HFF-Myc (cell line): ENCODE measurements around the gene ABCA2.

Experiments used
- DNase-seq: peaks from one replicate; pipeline ENCODE4 v3.0.0-alpha.2; 2011; ENCODE audit warnings: low read depth; ENCODE audit errors: extremely low read depth
- H3K4me3 ChIP-seq: replicated peaks from 2 replicates; pipeline ENCODE4 v1.5.1; 2011; ENCODE audit warnings: low read depth, mild to moderate bottlenecking, control low read depth, low read length
- CTCF ChIP-seq: IDR thresholded peaks from 2 replicates; pipeline ENCODE4 v1.5.1; 2012; ENCODE audit warnings: mild to moderate bottlenecking, low read depth, low read length, control low read depth; ENCODE audit errors: missing control alignments

Gene ABCA2

GRCh38 chr9:137002646-137003041 is 25.4 kb downstream of the ABCA2 start:
- TF ChIP-seq CTCF = no peak
- DNase-seq = no peak

GRCh38 chr9:137001857-137002645 is 26.0 kb downstream of the ABCA2 start:
- DNase-seq = no peak
- H3K4me3 ChIP-seq = no peak overlapping the region
- no peak for TF ChIP-seq CTCF

More at GRCh38 chr9:137002646-137003041, 25.4 kb downstream of the ABCA2 start:
- no peak overlapping the region for H3K4me3 ChIP-seq

GRCh38 chr9:137000177-137000930 is 27.7 kb downstream of the ABCA2 start:
- no peak overlapping the region for H3K4me3 ChIP-seq
- TF ChIP-seq CTCF = no peak
- no peak for DNase-seq

- no peak overlapping the region for H3K4me3 ChIP-seq
- no peak for DNase-seq
- TF ChIP-seq CTCF = no peak
Measured at GRCh38 chr9:136997830-136998234, 30.2 kb downstream of the ABCA2 start.

GRCh38 chr9:136997371-136997770 is 30.7 kb downstream of the ABCA2 start:
- DNase-seq = no peak

More at GRCh38 chr9:136997371-136997770, 30.7 kb downstream of the ABCA2 start:
- H3K4me3 ChIP-seq = no peak overlapping the region
- no peak for TF ChIP-seq CTCF
